ENCODE data around the gene SPEF2.

The SPEF2 gene

DNA sequence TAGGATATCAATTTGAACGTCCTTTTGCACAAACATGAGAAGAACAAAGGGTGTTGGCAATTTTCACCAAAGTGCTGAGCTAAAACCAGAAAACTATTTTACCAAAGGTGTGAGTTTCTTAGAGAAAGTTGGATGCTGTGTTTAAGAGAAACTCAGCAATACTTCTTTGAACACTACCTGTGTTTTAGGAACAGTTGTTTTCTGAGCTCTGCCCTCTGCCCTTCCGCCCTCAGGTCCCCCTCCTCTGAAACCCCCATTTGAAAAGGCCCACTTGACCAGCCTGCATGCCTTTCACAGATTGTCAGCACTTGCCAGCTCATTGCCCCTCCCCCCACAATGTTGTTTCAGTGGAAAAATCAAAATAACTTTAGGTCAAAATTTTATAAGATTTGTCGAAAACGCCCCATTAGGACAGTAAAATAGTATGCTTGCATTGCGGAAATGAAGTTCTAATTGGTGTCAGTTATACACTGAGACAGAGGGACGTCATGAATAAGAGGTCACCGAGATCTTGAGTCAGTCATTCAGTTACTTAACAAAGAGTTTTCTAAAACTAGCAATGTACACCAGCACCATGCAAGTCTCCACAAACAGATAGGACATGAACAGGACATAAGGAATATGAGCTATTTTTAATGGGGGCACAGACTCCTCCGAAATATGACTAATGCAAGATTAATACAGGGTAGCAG lies 177.2 kb downstream of the SPEF2 start:
- no peak for TF ChIP-seq POLR2A (IDR thresholded peaks at IDR 0.05; ENCODE audit: extremely low read depth, insufficient read length)
- no peak for DNase-seq (ENCODE audit: low read depth)
- H3K4me3 ChIP-seq (ENCODE audit: low read depth, low read length): no peak overlapping the region

DNA sequence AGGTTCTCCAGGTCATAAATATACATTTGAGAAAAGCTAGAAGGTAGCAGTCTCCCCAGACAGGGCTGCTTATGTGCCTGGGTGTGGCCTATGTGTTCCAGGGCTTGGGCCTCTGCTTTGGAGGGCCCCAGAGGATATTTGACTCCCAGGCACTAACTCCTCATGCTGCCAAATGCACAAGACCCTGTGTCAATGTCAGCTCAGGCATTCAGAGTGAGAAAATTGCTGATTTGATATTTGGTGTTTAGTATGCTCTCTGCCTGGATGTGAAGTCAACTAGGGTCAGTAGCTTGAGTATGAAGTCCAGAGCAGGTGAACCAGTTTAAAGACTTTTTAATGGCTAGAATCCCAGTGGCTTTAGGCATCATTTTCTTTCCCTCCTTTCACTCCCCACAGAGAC lies 181.5 kb downstream of the SPEF2 start:
- TF ChIP-seq, protein P1, sequence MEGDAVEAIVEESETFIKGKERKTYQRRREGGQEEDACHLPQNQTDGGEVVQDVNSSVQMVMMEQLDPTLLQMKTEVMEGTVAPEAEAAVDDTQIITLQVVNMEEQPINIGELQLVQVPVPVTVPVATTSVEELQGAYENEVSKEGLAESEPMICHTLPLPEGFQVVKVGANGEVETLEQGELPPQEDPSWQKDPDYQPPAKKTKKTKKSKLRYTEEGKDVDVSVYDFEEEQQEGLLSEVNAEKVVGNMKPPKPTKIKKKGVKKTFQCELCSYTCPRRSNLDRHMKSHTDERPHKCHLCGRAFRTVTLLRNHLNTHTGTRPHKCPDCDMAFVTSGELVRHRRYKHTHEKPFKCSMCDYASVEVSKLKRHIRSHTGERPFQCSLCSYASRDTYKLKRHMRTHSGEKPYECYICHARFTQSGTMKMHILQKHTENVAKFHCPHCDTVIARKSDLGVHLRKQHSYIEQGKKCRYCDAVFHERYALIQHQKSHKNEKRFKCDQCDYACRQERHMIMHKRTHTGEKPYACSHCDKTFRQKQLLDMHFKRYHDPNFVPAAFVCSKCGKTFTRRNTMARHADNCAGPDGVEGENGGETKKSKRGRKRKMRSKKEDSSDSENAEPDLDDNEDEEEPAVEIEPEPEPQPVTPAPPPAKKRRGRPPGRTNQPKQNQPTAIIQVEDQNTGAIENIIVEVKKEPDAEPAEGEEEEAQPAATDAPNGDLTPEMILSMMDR (IDR thresholded peaks at IDR 0.05; ENCODE audit: low read depth, low read length): no peak
- TF ChIP-seq MYC (IDR thresholded peaks at IDR 0.05; ENCODE audit: low read depth, low read length) (no peak), POLR2A (IDR thresholded peaks at IDR 0.05; ENCODE audit: extremely low read depth, insufficient read length) (no peak)
- TF ChIP-seq, protein P2, sequence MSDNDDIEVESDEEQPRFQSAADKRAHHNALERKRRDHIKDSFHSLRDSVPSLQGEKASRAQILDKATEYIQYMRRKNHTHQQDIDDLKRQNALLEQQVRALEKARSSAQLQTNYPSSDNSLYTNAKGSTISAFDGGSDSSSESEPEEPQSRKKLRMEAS (IDR thresholded peaks at IDR 0.05; ENCODE audit: low read depth, low read length): no peak
- DNase-seq (ENCODE audit: low read depth): no peak
- H3K4me3 ChIP-seq (ENCODE audit: low read depth, low read length): no peak overlapping the region

DNA sequence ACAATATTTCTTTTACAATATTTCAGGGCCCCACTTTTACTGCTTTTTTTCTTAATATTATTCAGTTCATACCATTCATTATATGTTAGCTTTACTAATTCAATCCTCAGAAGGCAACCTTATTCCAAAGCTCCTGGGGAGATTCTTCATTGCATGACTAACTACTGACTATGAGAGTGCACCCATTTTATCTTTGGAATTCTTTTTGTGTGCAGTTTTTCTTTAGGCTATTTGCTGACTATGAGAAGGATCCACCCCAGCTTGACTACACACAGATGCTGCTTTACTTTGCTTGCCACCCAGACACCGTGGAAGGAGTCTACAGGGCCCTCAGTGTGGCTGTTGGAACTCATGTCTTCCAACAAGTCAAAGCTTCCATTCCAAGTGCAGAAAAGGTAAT lies 182.1 kb downstream of the SPEF2 start:
- H3K4me3 ChIP-seq (ENCODE audit: low read depth, low read length): no peak overlapping the region
- no peak for DNase-seq (ENCODE audit: low read depth)
- TF ChIP-seq POLR2A (IDR thresholded peaks at IDR 0.05; ENCODE audit: extremely low read depth, insufficient read length) (no peak), MYC (IDR thresholded peaks at IDR 0.05; ENCODE audit: low read depth, low read length) (no peak)
- TF ChIP-seq, protein P2 (IDR thresholded peaks at IDR 0.05; ENCODE audit: low read depth, low read length): no peak
- TF ChIP-seq, protein P1 (IDR thresholded peaks at IDR 0.05; ENCODE audit: low read depth, low read length): no peak

DNA sequence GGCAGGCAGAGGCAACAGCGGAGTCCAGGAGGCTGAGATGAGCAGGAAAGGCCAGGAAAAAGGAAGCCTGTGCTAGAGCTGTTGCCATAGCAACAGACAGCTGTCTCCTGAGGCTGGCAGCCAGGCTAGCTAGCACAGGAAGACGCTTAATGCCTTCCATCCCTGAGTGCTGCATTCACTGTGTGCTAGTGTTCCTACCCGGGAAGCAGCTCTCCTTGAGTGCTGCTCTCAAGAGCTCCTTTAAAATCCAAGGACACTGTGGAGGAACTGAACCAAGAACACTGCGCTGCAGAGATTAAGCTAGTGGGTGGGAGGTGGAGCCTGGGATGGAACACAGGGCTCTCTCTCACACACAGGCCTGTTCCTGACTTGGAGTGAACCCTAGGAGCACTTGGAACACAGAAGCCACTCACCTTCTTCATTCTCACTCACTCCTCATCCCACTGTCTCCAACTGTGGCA lies 185.6 kb downstream of the SPEF2 start:
- no peak overlapping the region for H3K4me3 ChIP-seq (ENCODE audit: low read depth, low read length)
- no peak for DNase-seq (ENCODE audit: low read depth)
- TF ChIP-seq MYC (IDR thresholded peaks at IDR 0.05; ENCODE audit: low read depth, low read length) (no peak), POLR2A (IDR thresholded peaks at IDR 0.05; ENCODE audit: extremely low read depth, insufficient read length) (no peak)
- TF ChIP-seq, protein P2 (IDR thresholded peaks at IDR 0.05; ENCODE audit: low read depth, low read length): no peak
- TF ChIP-seq, protein P1 (IDR thresholded peaks at IDR 0.05; ENCODE audit: low read depth, low read length): no peak

DNA sequence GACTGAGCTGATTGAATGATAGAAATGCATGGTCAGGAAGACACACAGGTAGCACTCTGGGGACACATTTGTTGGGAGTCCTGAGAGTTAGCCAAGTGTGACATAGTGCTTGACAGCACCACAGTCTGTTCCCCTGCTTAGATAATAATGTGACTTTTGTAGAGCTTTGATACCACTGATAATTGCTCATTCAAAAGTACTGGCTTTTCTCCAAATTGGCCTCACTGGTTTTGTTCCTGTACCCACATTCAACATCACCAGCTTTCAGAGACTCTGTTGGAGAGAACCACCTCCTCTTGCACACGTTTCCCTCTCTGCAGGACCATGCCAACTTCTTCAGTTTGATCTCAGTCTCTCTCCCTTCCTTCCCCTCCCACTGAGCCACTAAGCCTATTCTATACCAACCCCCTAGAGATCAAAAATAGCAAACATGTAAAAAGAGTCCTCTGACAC lies 186.6 kb downstream of the SPEF2 start:
- H3K4me3 ChIP-seq (ENCODE audit: low read depth, low read length): no peak overlapping the region
- DNase-seq (ENCODE audit: low read depth): no peak
- TF ChIP-seq, protein P2 (IDR thresholded peaks at IDR 0.05; ENCODE audit: low read depth, low read length): no peak
- TF ChIP-seq MYC (IDR thresholded peaks at IDR 0.05; ENCODE audit: low read depth, low read length): no peak
- TF ChIP-seq, protein P1 (IDR thresholded peaks at IDR 0.05; ENCODE audit: low read depth, low read length): no peak
- TF ChIP-seq POLR2A (IDR thresholded peaks at IDR 0.05; ENCODE audit: extremely low read depth, insufficient read length): no peak

DNA sequence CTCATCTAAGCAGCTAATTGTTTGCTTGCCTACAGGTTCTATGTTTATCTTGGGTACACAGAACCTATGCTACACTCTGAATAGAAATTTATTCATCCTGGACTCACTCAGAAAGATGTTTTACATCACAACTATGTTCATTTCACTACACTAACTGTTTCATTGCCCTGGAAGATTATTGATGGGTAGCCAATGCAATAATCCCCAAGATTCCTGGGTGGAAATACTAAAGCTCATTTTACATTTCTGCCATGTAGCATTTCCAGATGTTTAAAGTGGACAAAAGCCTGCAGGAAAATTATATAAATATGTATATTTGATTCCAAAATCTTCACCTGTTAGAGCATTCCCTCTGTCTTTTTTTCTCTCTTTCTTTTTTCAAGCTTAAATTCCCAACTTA lies 187.2 kb downstream of the SPEF2 start:
- H3K4me3 ChIP-seq (ENCODE audit: low read depth, low read length): no peak overlapping the region
- TF ChIP-seq, protein P1 (IDR thresholded peaks at IDR 0.05; ENCODE audit: low read depth, low read length): no peak
- TF ChIP-seq MYC (IDR thresholded peaks at IDR 0.05; ENCODE audit: low read depth, low read length): no peak
- TF ChIP-seq, protein P2 (IDR thresholded peaks at IDR 0.05; ENCODE audit: low read depth, low read length): no peak
- no peak for TF ChIP-seq POLR2A (IDR thresholded peaks at IDR 0.05; ENCODE audit: extremely low read depth, insufficient read length)
- DNase-seq (ENCODE audit: low read depth): no peak

Data from NB4 (cell line).